ENCODE results near the gene CLEC11A. TPM values are rescaled to one million over a fixed set of nuclear protein-coding genes. Genes with fewer than 3 reads are reported as not detected.

CLEC11A gene, protein sequence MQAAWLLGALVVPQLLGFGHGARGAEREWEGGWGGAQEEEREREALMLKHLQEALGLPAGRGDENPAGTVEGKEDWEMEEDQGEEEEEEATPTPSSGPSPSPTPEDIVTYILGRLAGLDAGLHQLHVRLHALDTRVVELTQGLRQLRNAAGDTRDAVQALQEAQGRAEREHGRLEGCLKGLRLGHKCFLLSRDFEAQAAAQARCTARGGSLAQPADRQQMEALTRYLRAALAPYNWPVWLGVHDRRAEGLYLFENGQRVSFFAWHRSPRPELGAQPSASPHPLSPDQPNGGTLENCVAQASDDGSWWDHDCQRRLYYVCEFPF
- total RNA-seq = 5.1 and 8.0 TPM in 2 replicates

GRCh38 chr19:50723069-50723468 is at the start of gene CLEC11A:
Gene CLEC11A, plus strand, starts transcription at chr19:50723364. Its CDS starts 162 bp downstream, at chr19:50723526.

DNA sequence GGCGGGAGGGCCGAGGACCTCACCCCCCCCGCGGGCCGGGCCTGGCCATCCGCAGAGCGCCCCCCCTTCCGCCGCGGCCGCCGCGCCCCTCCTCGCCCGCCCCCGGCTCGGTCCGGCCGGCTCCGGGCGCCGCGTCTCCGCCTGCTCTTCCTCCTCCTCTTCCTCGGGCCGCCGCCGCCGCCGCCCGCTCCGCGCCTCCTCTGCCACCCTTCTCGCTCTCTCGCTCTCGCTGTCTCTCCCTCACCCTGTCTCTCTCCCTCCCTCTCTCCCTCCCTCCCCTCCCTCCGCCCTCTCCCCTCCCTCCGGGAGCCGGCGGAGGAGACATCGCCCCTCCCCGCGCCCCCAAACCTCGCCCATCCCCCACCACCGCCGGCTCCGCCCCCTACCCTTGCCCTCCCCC is 3.6 kb upstream of the CLEC11A start, which contains the start of gene SHANK1:
TSS of gene SHANK1 (minus strand) at position 237 of the 400 bp plus-strand sequence. CDS start 2,883 bp downstream, outside the sequence.

DNA sequence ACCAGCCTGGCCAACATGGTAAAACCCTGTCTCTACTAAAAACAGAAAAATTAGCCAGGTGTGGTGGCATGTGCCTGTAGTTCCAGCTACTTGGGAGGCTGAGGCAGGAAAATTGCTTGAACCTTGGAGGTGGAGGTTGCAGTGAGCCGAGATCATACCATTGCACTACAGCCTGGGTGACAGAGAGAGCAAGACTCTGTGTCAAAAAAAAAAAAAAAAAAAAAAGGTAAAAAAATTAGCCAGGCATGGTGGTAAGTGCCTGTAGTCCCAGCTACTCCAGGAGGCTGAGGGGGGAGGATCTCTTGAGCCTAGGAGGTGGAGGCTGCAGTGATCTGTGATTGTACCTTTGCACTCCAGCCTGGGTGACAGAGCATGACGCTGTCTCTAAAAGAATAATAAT is 47.0 kb downstream of the CLEC11A start, which contains the start of gene GPR32:
TSS of gene GPR32 (plus strand) at position 301 of the 400 bp plus-strand sequence. CDS start 137 bp downstream, outside the sequence.

Other genes starting within 250 kb of the CLEC11A start
- 36.2 and 38.3 TPM in 2 replicates for gene EMC10, start 246.9 kb upstream of the CLEC11A start, total RNA-seq
- gene GARIN5A, start 246.5 kb upstream of the CLEC11A start, total RNA-seq = not detected in 2 replicates
- 11.0 and 14.4 TPM in 2 replicates for gene JOSD2, start 212.2 kb upstream of the CLEC11A start, total RNA-seq
- not detected in 2 replicates for gene ASPDH, start 209.5 kb upstream of the CLEC11A start, total RNA-seq
- gene LRRC4B, start 154.9 kb upstream of the CLEC11A start, total RNA-seq = under 0.01 and 0.07 TPM in 2 replicates
- gene SYT3, start 83.5 kb upstream of the CLEC11A start, total RNA-seq = 0.13 TPM in 1 of 2 replicates, not detected in the other
- gene C19orf81, start 73.9 kb upstream of the CLEC11A start, total RNA-seq = 0.40 TPM in 1 of 2 replicates, not detected in the other
- 1.5 and 2.9 TPM in 2 replicates for gene SHANK1, start 3.6 kb upstream of the CLEC11A start, total RNA-seq
- not detected in 2 replicates for gene GPR32, start 47.1 kb downstream of the CLEC11A start, total RNA-seq
- not detected in 2 replicates for gene ACP4, start 67.1 kb downstream of the CLEC11A start, total RNA-seq
- gene KLK1, start 100.4 kb downstream of the CLEC11A start, total RNA-seq = not detected in 2 replicates
- 0.13 TPM in 1 of 2 replicates, not detected in the other for gene KLK15, start 110.2 kb downstream of the CLEC11A start, total RNA-seq
- gene KLK3, start 131.6 kb downstream of the CLEC11A start, total RNA-seq = not detected in 2 replicates
- not detected in 2 replicates for gene KLK2, start 150.1 kb downstream of the CLEC11A start, total RNA-seq
- gene KLK4, start 188.0 kb downstream of the CLEC11A start, total RNA-seq = not detected in 2 replicates
- not detected in 2 replicates for gene KLK5, start 229.7 kb downstream of the CLEC11A start, total RNA-seq
- gene KLK6, start 246.2 kb downstream of the CLEC11A start, total RNA-seq = 0.14 TPM in 1 of 2 replicates, not detected in the other

Data from thoracic aorta endothelial cell (primary cell).